ENCODE measurements around the gene NEDD4L.

DNA sequence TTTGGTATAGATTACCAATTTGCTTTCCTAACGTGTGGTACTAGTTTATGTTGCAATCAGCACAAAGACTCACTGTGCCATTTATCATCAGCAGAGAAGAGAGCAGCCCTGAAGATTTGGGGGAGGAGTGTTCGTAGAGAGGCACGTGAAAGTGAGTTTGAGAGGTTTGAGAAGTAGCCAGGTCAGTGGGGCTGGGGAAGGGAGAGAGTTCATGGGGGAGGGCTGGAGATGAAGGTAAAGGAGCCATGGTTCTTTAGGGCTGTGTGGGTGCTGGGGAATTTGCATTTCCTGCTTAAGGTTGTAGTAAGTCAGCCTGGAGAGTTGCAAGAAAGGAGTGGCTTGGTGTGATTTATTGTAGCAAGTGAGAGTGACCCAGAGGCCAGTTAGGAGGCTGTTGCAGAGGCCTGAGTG, 172.1 kb downstream of the NEDD4L start:
- TF ChIP-seq, protein P1, sequence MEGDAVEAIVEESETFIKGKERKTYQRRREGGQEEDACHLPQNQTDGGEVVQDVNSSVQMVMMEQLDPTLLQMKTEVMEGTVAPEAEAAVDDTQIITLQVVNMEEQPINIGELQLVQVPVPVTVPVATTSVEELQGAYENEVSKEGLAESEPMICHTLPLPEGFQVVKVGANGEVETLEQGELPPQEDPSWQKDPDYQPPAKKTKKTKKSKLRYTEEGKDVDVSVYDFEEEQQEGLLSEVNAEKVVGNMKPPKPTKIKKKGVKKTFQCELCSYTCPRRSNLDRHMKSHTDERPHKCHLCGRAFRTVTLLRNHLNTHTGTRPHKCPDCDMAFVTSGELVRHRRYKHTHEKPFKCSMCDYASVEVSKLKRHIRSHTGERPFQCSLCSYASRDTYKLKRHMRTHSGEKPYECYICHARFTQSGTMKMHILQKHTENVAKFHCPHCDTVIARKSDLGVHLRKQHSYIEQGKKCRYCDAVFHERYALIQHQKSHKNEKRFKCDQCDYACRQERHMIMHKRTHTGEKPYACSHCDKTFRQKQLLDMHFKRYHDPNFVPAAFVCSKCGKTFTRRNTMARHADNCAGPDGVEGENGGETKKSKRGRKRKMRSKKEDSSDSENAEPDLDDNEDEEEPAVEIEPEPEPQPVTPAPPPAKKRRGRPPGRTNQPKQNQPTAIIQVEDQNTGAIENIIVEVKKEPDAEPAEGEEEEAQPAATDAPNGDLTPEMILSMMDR (IDR thresholded peaks at IDR 0.05; ENCODE audit: insufficient read depth, low read depth, low read length) = no peak
- TF ChIP-seq EZH2 (IDR thresholded peaks at IDR 0.05; ENCODE audit: insufficient read depth, low read length) = no peak
